C1 segment of cervical spinal cord (tissue), 14 donors: ENCODE measurements around the gene TGFBR3.
"Not testable (repeated sequence)": the region's sequence is repeated elsewhere in the genome, so short reads cannot be mapped to it uniquely, and the experiment has no call there.

ENCODE experiments used
- DNase-seq, 14 donors: peaks; one replicate each; lab custom pipeline; 2025; lab: John Stamatoyannopoulos, UW

TGFBR3 gene

DNA sequence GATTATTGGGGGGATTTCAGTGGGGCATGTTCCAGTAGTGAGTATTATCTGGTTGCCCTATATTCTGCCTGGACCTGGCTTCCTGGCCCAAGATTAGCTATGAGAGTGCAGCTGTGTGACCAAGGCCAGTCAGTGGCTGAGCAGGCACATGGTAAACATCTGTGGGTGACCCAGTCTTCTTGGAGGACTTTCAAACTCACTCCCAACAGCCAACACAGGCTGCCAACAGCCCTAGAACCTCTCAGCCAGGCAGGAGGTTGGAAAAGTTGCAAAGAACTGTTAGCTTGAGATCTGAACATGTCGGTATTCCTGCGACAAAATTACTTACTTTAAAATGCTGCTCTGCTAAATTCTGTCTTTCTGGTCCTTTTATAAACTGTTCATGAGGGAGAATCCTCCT is 192.4 kb downstream of the TGFBR3 start:
- peak in 5 of 14 donors; percentile 5 to 25 (median 10) for DNase-seq

DNA sequence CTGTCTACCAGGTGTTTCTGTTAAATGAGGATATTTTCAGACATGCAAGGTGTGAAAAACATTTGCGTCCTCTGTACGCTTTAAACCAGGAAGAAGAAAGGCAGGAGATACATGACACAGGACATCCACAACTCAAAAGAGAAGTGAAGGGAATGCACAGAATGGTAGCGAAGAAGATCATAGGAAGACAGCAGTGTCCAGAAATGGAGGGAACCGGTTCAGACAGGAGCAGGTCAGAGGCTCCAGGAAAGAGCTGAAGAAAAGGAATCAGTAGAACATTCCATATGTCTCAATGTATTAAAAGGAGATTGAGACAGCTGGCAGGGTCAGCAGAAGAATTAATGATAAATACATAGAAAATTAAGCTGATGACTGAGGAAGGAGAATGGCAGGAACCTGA is 194.4 kb downstream of the TGFBR3 start:
- no peak for DNase-seq

DNA sequence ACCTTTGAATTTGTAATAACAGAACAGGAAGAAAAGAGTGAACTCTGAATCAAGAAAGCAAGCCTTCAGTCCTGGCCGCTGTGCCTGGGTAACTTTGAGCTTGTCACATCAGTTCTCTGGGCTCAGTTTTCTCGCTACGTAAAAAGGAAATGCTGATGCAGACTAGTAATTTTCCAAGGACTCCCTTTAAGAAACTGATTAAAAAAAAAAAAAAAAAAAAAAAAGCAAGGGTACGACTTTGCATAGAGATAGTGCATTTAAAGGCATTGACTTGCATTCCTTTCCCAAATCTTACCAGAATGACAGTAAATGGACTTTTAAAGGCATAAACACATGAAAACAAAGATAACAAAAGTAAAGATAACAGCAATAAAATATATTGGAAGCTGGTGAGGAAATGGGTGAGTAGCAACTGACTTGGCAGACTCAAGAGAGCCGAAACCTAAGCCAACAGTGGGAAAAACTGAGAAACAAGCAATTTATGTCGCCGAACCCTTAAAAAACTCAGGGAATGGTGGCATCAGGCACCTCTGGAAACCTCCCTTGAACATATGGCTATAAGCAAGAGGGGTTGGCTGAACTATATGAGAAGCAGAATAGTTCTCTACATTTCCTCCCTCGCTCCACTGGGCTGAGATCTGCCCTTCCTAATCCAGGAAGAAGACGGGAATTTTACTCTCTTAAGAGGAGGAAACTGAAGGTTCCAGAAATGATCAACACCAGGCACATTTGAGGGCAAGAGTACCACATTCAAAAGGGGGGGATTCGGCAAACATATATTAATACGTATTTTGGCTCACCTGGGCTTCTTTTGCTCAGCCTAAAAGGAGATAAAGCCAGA is 196.1 kb downstream of the TGFBR3 start:
- DNase-seq: no peak

DNA sequence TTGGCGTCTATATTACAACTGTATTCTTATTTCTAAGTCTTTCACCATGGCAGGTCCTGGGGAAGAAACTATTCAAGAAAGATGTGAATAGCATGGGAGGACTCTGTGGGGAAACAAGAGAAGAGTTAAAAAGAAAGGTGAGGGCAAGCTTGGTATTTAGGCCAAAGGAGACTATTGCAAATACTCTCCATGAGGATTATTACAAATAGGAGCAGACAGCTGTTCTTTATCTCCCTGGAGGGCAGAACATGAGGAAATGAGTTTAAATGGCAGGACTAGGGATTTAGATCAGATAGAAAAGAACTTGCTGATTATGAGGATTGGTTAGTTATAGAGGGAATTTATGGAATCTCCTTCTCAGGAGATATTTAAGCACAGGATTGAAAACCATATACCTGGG is 198.5 kb downstream of the TGFBR3 start:
- no peak for DNase-seq

DNA sequence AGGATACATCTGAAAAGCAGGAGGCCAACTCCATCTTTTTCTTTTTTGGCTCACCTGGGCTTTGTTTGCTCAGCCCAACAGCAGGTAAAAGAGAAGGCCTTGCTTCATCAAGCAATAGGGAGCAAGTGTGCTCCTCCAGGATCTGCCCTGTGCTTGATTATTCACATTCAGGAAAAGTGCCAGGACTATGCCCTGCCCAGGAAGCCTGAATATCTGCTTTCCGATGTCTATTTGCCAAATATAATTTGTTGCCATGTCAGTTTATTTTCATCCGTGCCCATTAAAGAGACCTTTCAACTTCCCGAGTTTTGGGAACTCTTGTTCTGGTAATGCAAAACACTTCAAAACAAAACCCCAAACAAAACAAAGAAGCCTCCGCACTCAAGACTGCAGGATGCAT is 200.0 kb downstream of the TGFBR3 start:
- no peak for DNase-seq

DNA sequence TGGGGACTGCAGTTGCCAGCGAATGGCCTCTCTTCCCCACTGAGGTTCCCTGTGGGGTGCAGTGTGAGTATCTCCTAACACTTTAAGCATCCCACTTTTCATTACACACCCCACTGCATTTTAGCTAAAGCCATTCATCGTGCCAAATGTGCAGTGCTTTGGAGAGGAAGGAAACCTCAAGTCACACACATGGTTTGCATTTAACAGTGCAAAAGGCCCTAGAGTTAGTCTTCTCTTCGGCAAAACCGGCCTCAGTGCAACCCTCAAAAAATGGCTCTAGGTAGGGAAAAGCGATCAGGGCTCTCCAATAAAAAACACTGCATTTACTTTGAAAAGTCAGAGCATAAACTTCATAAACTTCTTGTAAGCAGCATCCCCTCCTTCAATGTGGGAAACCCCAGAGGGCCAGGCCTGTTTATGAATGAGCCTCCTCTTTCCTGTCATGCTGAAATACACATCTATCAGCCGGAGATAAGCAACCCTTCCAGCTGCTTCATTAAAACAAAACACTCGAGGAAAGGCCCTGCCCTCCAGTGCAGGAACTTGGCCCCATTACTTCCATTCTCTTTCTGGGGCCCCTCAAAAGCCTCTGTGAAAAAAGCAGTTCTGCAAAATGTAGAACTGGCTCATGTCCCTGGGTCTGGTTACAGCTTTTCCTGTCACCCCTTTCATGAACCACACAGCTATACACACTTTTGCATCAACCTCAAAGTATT is 201.3 kb downstream of the TGFBR3 start:
- no peak for DNase-seq

DNA sequence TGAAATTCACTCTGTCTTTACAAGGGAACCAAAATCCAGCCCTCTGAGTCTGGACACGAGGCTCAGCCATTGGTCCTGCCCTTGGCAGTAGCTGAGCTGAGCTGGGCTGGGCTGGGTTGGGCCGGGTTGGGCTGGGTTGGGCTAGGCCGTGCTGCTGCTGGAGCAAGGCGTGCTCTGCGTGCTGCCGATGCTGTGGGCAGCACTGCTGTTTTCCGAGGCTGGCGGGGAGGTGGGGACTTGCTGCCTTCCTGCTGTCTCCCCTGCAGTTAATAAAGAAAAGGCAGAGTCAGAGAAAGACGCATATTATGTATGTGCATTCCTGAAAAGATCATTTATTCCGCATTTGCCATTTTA is 202.4 kb downstream of the TGFBR3 start:
- DNase-seq: no peak

DNA sequence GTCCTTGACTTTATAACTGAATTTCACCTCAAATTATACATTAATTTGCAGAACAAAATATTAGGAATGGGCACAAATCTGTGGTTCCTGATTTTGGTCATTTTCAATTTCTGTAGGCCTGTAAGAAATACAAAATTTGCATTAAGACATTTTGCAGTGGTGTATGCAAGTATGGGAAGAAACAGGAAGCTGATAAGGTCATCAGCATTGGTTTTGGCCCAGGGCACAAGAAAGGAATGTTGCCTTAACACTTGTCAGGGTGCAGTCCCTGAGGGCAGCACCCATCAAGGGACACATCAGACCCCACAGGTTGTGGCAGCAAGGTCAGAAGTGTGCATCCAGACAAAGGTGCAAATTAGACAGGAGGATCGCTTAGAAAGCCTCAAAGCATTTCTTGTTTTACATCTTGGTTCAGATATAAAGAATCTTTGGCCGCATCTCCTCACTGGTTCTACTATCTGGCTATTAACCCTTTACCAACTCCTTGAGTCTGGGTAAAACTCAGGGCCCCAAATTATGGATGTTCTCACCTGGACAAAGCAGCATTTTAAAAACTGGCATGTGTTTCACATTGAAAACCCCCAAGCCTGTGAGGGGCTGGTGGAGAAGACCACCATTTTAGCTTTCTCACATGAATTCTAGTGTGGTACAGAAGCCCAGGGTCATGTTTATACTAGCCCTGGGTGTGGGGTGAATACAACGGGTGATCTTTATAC is 202.9 kb downstream of the TGFBR3 start:
- no peak for DNase-seq

DNA sequence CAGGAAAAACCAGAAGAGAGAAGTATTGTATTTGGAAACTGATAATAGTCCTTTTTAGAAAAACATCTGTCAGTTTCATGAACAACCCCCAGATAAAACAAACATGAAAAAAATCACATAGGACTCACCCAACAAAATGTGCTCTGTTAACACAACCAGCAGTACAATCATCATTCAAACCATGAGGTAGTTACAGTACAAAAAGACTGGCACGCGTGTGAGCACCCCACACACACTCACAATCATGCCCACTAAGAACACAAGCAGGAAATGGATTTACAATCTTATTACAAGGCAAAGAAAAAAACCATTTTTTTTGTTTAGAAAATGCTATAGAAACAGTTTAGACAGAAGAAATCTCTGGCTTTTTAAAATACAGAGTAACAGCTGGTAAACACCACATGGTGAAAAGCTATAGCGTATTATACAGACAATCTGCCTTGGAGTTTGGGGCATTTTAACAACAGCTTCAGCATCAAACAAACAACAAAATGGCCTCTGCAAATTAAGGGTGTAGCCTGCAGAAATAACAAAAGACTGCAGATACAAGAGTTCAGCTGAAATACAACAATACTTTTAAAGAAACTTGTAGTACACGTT is 205.3 kb downstream of the TGFBR3 start:
- DNase-seq: no peak

DNA sequence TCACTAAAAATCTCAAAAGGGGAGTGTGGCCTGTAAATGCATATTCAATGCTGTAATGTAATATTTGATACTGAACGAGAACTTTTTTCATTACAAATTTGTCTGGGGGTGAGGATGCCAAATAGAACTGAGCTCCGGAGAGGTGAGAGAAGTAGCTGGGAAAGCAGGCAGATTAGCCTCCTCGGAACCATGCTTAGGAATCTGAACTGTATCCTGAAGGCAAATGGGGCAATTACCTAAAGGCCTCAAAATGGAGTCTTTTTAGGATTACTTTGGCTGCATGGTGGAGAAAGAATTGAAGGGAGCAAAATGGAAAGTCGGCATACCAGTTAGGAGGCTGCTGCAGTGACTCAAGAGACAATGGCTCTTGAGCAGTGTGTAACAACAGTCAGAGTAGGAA is 206.5 kb downstream of the TGFBR3 start:
- DNase-seq: no peak

DNA sequence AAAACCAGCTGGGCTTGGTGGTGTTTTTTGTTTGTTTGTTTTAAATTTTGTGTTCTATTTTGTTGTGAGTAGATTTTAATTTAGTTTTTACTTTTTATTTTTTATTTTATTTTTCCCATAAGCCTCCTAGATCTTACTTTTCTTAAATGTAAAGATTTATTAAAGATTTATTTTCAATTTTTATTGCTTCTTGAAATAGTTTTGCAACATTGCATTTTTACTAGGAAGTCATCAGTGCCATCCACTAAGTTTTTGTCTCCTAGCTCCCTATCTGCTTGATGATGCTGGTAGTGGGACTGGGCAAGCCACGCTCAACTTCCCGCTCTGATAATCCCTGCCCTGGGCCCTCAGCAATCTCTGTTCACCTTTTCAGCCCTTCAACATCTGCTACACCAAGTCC is 209.9 kb downstream of the TGFBR3 start:
- DNase-seq: no peak

DNA sequence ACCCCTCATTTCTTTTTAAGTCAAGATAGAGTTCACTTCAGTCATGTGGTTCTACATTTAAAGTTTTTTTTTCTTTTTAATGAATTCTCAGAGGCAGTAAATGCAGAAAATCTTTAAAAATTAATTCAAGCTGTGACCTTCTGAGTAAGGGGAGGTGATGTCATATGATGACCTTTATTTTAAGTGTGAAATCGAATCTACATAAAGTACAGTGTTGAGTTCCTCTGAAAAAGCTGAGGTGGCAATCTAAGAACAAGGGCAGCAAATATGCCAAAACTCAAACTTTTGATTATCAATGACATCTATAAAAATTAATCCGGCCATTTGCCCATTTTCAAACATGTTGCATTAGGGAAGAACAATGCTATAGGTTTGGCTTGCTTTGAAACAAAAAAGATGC is 211.8 kb downstream of the TGFBR3 start:
- DNase-seq: no peak

DNA sequence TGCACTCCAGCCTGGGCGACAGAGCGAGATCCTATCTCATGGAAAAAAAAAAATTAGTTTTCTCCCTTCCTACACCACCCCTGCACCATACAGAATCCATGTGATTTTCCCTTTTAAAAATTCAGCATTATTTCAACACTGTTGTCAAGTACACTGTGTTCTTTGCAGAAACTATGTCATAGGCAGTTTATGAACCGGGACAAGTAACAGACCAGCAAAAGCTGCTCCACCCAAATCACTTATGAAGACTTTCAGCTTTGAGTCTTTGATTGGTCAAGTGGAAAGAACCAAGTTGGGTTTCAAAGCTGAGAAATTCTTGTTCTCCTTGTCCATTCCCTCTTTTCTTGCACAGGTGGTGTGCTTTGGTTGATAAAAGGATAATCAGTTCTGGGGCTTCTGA is 212.3 kb downstream of the TGFBR3 start:
- no peak for DNase-seq

DNA sequence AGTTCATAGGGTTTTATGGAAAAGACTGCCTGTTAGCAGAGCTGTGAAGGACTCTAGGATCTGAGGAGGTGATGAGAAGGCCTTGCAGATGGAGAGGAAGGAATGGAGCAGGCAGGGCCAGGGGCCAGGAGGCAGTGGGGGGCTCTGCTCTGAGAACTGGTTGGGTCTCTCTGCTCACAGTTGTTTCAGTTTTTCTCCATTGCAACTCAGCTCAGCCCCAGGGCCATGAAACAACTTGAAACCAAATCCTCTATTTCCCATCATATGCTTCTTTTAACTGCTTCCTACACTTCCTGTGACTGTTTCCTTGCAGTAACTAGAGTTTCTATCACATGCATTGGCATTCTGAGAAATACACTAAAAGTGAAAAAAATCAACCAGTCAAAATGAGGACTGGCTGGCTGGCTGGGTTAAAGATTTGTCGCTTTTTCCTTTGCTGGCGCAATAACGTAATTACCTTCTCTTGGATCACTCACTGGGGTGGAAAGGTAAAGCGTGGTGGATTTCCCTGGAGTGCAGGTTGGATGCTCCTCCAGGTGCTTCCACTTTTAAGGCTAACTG is 213.3 kb downstream of the TGFBR3 start:
- DNase-seq: no peak

DNA sequence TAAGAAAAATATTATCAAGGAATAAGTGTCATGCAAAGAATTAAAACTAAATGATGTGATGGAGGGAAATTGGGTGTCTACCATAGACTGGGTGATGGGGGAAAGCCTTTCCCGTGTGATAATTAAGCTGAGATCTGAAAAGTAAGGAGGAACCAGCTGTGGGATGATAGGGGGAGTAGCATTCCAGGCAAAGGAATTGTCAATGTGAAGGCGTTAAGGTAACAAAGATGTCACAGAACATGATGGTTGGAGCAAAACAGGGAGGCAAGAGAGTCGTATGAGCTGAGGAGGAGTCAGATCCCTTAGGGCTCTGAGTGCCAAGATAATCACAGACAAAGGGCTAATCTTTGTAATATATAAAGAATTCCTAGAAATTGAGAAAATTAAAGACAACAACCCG is 215.2 kb downstream of the TGFBR3 start:
- DNase-seq: no peak

DNA sequence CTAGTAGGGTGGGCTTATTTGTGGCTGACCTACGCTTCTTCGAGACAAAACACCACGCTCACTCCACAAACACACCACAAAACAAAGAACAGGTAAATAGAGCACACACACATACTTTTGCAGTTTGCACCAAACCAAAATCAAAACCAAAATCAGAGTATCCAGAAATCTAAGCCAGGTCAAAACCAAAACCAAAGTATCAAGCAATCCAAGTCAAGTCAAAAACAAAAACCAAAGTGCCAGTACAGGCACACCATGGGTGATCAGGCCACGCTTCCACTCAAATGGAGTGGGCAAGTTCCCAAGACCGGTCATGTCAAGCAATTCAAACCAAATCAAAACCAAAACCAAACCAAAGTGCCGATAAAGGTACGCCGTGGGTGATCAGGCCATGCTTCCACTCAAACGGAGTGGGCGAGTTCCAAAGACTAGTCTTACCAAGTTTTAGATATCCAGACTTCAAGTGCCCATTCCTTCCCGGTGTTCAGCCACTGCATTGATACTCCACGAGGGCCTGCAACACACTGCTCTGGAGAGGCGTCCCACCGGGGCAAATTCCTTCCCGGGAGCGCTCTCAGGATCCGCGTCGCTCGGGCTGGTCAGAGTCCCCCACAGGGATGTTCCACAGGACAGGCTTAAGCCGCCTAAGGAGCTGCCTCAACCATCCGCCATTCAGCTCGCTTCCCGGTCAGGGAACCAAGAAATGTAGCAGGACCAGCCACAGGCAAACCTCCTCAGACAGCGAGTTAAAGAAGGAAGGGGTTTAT is 216.2 kb downstream of the TGFBR3 start:
- no peak for DNase-seq

DNA sequence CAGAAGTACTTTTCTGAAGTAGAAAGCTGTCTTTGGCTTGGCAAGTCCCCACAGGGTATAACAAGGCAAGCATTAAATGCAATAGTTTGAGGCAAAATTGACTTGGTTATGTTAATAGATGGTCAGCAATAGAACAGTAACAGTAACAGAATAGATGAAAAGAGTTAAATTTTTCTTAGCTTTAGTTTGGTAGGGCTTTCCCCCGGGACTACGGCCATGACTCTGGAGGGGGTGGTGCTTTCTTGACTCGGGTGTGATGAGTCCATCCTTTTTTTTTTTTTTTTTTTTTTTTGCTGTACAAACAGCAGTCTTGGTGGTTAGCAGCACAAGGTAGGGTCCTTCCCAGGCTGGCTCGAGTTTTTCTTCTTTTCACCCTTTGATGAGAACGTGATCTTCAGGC is 219.3 kb downstream of the TGFBR3 start:
- not testable (repeated sequence) for DNase-seq

DNA sequence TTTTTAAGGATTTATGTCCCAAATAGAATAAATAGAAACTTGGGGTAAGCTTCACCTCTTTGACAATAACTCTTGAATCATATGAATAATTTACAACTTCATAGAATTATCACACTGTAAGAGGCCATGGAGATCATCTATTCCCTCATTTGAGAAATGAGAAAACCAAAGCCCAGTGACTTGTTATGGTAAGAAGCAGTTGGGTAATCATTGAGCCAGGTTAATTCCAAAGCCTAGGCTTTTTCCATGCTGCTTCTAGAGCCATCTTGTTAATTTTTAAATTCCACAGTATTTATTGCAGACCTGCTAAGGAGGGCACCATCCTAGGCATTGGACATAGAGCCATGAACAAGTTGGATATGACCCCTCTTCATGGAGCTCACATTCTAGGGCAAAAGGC is 224.8 kb downstream of the TGFBR3 start:
- DNase-seq: no peak

DNA sequence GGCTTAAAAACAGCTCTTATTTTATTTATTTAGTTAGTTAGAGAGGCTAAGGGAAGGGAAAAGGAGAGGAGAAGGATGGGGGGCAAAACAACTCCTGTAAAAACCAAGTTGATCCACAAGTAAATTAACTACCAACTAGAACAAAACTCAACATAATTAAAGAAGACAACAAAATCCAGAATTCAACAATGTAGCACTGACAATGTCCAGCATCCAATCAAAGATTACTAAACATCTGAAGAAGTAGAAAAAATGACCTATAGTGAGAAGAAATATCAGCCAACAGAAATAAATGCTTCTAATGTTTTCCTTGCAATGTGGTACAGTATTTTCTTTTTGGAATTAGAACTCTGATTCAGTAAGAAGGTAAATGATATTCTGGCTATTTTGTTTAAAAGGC is 225.2 kb downstream of the TGFBR3 start:
- DNase-seq: no peak

DNA sequence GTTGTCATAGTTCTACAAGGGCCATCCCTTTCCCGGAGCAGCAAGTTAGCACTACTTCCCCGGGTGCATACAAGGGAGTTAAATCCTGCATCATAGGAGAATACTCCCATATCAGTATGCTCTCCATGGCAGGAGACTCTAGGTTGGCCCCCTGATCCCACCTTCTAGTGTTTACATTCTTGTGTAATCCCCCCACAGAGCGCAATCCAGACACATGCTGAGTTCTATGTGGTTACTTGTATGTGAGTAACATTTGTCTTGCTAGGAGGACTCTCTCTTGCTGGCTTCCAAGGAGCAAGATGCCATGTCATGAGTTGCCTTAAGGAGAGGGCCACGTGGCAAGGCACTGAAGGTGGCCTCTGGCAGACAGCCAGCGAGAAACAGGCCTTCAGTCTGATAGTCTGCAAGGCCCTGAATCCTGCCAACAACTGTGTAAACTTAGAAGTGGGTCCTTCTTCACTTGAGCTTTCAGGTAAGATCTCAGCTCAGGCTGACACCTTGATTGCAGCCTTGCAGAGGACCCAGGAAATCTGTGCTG is 230.0 kb downstream of the TGFBR3 start:
- no peak for DNase-seq

DNA sequence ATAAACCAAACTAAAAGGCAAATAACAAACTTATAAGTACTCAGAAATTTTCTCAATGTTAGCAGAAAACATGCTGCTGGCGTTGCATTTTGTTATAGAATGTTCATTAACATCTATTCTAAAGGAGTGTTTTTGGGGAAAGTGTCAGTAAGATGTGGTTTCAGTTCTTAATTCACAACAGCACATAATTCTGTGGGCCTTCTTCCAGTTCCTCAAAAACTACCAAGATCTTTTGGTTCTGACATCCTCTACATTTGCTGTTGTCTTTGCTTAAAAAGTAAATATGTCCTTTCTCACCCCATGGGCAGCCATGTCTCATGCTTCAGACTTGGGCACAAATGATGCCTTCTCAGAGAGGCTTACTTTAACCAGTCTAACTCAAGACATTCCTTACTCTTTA is 232.8 kb downstream of the TGFBR3 start:
- no peak for DNase-seq
